Pancreas (tissue), 10 donors: ENCODE measurements around the gene FTO. TPM values are rescaled to one million over a fixed set of nuclear protein-coding genes. Genes with fewer than 3 reads are reported as not detected.

Source experiments
- ATAC-seq, 4 donors: fragments of 200-7000 bp; cut with Tn5 transposase; one replicate each; pipeline versions ENCODE4 v1.8.0 to v1.9.1; 2020; ENCODE audit warnings: mild to moderate bottlenecking in 4 of 4, moderate library complexity in 4 of 4
- DNase-seq, 6 donors: peaks; one replicate each; pipeline ENCODE4 v3.0.0-alpha.2; 2020
- FAIRE-seq: peaks from 2 replicates; lab custom pipeline; 2012; peaks lifted over from hg19 to GRCh38; lab: Jason Lieb, UNC
- H3K27ac ChIP-seq, 4 donors: fragments of 200-600 bp; sonication (generic); 1 replicate in 3 of 4; 2 replicates in 1 of 4; pipeline versions ENCODE4 v1.5.0 to v1.8.0; 2020
- H3K27me3 ChIP-seq, 4 donors: fragments of 200-600 bp; one replicate each; pipeline ENCODE4 v1.8.0; 2021
- H3K36me3 ChIP-seq, 3 donors: fragments of 200-600 bp; sonication (generic) in 1 of 3; one replicate each; pipeline versions ENCODE4 v1.5.0 to v1.8.0; 2020 to 2021
- H3K4me1 ChIP-seq, 3 donors: fragments of 200-600 bp; one replicate each; pipeline ENCODE4 v1.8.0; 2021
- H3K4me3 ChIP-seq, 4 donors: fragments of 200-600 bp; sonication (generic) in 2 of 4; one replicate each; pipeline versions ENCODE4 v1.5.0 to v1.8.0; 2020 to 2021
- H3K9me3 ChIP-seq, 4 donors: fragments of 200-600 bp; one replicate each; pipeline ENCODE4 v1.8.0; 2021
- WGBS, 2 donors: extraction: QIAGEN DNeasy Blood & Tissue Kit; methylation state at CpG; one replicate each; pipeline ENCODE4 v1.1.7; 2013; 5-methylcytosine and 5-hydroxymethylcytosine counted together
- intact Hi-C, 3 donors: fragments of 100-400 bp; cut with DNase I; formaldehyde crosslinking; loops; one replicate each; pipeline versions ENCODE4 v1.11.1 to v1.14.2; 2022
- polyA plus RNA-seq, 2 donors: library from polyadenylated mRNA; stranded (reverse); fragments of 200-250 nt; gene quantifications; one replicate each; pipeline ENCODE4 v1.2.3, GENCODE V29; 2013
- total RNA-seq, 6 donors: library from RNA; stranded (reverse); fragmentation: NEBNext Ultra II Directional in 4 of 6; extraction: Animal tissue kit (Norgen Biotek cat#: 25700) in 4 of 6; gene quantifications; one replicate each; pipeline versions ENCODE4 v1.2.1 to v1.2.4, GENCODE V29; 2021 to 2023
- TF ChIP-seq, protein P1 (sequence below), 4 donors: fragments of 200-600 bp; sonication (generic) in 3 of 4; IDR thresholded peaks; one replicate each; pipeline versions ENCODE4 v1.5.0 to v1.8.0; 2021; ENCODE audit warnings: antibody characterized with exemption in 4 of 4
- donor health status: healthy with polysubstance abuse.
- donor health status: DM: no; HTN: no; CAD: no; lungs with moderate emphysema.
- donor health status: DM: no; HTN: no; CAD: no.
- donor health status: control.
- donor health status: control.
- donor health status: Bipolar disorder and iron deficiency.
- donor health status: DM: yes; HTN: yes; CAD: no.
- donor health status: DM: no; HTN: no; CAD: no.
- donor health status: DM: no; HTN: no; CAD: no.
- donor health status: DM: yes; HTN: yes; CAD: no.

FTO gene
- total and polyA plus RNA-seq, 8 donors = 7.6 to 45.0 (median 31.7) TPM

DNA sequence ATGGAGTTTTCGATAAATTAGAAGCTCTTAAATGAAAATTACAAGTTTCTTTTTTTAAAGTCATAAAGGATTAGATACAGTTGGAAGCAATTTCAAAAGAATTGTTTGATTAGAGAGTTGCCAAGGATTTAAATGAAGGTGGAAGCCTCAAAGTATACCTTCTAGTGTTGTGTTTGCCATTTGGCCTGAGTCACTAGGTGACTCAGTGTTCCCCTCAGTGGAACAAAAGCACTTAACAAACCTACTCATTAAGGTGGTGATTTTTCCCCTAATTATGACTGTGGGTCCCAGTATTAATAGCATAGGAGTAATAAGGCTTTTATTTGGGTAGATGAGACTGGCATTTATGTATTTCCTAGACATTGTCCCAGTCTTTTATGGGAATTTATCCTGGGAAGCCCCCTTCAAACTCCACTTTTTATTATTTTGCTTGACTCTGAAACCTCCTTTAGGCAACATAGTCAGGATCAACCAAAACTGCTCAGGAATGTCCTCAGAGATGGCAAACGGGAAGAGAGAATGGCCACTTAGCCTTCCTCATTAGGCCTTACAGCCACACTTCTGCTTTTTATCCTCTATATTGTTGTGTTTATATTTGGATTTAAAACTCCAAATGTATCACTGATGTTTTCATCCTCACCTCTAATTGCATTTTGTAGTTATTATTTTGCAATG lies 161.0 kb downstream of the FTO start:
- TF ChIP-seq, protein P1, sequence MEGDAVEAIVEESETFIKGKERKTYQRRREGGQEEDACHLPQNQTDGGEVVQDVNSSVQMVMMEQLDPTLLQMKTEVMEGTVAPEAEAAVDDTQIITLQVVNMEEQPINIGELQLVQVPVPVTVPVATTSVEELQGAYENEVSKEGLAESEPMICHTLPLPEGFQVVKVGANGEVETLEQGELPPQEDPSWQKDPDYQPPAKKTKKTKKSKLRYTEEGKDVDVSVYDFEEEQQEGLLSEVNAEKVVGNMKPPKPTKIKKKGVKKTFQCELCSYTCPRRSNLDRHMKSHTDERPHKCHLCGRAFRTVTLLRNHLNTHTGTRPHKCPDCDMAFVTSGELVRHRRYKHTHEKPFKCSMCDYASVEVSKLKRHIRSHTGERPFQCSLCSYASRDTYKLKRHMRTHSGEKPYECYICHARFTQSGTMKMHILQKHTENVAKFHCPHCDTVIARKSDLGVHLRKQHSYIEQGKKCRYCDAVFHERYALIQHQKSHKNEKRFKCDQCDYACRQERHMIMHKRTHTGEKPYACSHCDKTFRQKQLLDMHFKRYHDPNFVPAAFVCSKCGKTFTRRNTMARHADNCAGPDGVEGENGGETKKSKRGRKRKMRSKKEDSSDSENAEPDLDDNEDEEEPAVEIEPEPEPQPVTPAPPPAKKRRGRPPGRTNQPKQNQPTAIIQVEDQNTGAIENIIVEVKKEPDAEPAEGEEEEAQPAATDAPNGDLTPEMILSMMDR (IDR thresholded peaks at IDR 0.05) = no peak
- Histone ChIP-seq H3K27me3 (no peaks in the 10 kb centered on the region), H3K27ac (peak overlapping the region in 1 of 4 donors; percentile 39), H3K9me3 (no peaks in the 10 kb centered on the region), H3K36me3 (no peaks in the 10 kb centered on the region), H3K4me3 (no peak overlapping the region), H3K4me1 (peaks cover 0 to 4% (median 0%) of the 10 kb centered on the region in 3 donors)
- DNase-seq = no peak
- intact Hi-C loops = no loop called here
- 90 to 92% methylated on average over 2 of the region's 2 CpGs for WGBS, 2 donors
- FAIRE-seq = no peak
- peak in 2 of 4 donors; percentile 55 to 61 for ATAC-seq

DNA sequence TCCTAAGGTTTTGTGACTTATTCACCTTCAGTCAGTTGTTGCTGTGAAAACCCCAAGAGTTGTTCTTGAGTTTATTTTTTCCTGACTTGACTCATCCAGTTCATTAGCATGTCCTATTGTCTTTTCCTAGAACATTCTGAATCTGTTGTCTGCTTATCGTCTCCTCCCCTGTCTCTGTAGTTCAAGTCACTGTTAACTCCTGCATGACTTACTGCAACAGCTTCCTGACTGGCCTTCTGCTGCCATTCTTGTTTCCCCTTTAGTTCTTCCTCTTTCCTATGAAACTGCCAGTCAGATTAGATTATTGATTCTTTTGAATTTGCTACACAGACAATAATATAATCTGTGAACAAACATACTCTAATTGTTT lies 161.5 kb downstream of the FTO start:
- DNase-seq (no peak), FAIRE-seq (no peak), ATAC-seq (peak in 1 of 4 donors; percentile 63)
- Histone ChIP-seq H3K27ac (peak overlapping the region in 1 of 4 donors; percentile 39), H3K27me3 (no peaks in the 10 kb centered on the region), H3K9me3 (no peaks in the 10 kb centered on the region), H3K36me3 (no peaks in the 10 kb centered on the region), H3K4me3 (no peak overlapping the region), H3K4me1 (peaks cover 0 to 4% (median 0%) of the 10 kb centered on the region in 3 donors)
- WGBS, 2 donors = 37% methylated on average over 1 of the region's 1 CpG
- intact Hi-C loops = no loop called here
- TF ChIP-seq, protein P1 (IDR thresholded peaks at IDR 0.05) = no peak

GRCh38 chr16:53866520-53866919 lies 162.6 kb downstream of the FTO start:
- FAIRE-seq = no peak
- no peak overlapping the region for H3K27ac ChIP-seq
- 90 to 100% methylated on average over 1 of the region's 1 CpG for WGBS, 2 donors

GRCh38 chr16:53870831-53871230 lies 166.9 kb downstream of the FTO start:
- H3K36me3 ChIP-seq = no peaks in the 10 kb centered on the region
- no peak for ATAC-seq
- H3K9me3 ChIP-seq = no peaks in the 10 kb centered on the region
- H3K27me3 ChIP-seq = no peaks in the 10 kb centered on the region
- H3K4me1 ChIP-seq = no peaks in the 10 kb centered on the region
- intact Hi-C loops = no loop called here
- peak; percentile 67 for FAIRE-seq
- WGBS, 2 donors = 94 to 100% methylated on average over 1 of the region's 1 CpG
- no peak overlapping the region for H3K27ac ChIP-seq
- H3K4me3 ChIP-seq = no peak overlapping the region
- TF ChIP-seq, protein P1 (IDR thresholded peaks at IDR 0.05) = no peak
- DNase-seq = no peak

More at GRCh38 chr16:53866520-53866919, 162.6 kb downstream of the FTO start:
- ATAC-seq (no peak), DNase-seq (no peak)
- Histone ChIP-seq H3K4me3 (no peak overlapping the region), H3K27me3 (no peaks in the 10 kb centered on the region), H3K4me1 (peaks cover 0 to 4% (median 0%) of the 10 kb centered on the region in 3 donors), H3K9me3 (no peaks in the 10 kb centered on the region), H3K36me3 (no peaks in the 10 kb centered on the region)
- TF ChIP-seq, protein P1 (IDR thresholded peaks at IDR 0.05) = no peak
- intact Hi-C loops = no loop called here
